Measurements from ENCODE around the gene MINDY4. TPM values are rescaled to one million over a fixed set of nuclear protein-coding genes. Genes with fewer than 3 reads are reported as not detected.

The MINDY4 gene
- total and polyA plus RNA-seq, 4 donors: 0.93 to 6.1 (median 1.9) TPM

- Histone ChIP-seq H3K9ac (ENCODE audit: low read depth in 1 of 2, low read length in 2 of 2) (no peak overlapping the region), H3K27ac (ENCODE audit: low read depth in 1 of 2, low read length in 2 of 2) (no peak overlapping the region), H3K9me3 (ENCODE audit: control insufficient read depth in 4 of 4, low read length in 3 of 4) (no peaks in the 10 kb centered on the region), H3K4me1 (ENCODE audit: control insufficient read depth in 4 of 4, insufficient read depth in 4 of 4, low read length in 3 of 4) (no peaks in the 10 kb centered on the region), H3K27me3 (ENCODE audit: control insufficient read depth in 4 of 4, insufficient read depth in 4 of 4, low read length in 3 of 4) (no peaks in the 10 kb centered on the region), H3K36me3 (ENCODE audit: control insufficient read depth in 4 of 4, insufficient read depth in 3 of 4, low read depth in 1 of 4, low read length in 3 of 4) (no peaks in the 10 kb centered on the region), H3K4me3 (ENCODE audit: low read depth in 1 of 3, low read length in 3 of 3) (no peak overlapping the region)
- peak; percentile 84 for DNase-seq (ENCODE audit: low spot score)
- whole genome bisulfite sequencing: 37% methylated on average over 14 of the region's 14 CpGs
- TF ChIP-seq TAF1 (conservative IDR thresholded peaks at IDR 0.05) (no peak), EGR1 (IDR thresholded peaks at IDR 0.05; ENCODE audit: low read depth in 2 of 2) (no peak), NR2F2 (IDR thresholded peaks at IDR 0.05) (no peak), CTCF (IDR thresholded peaks at IDR 0.05; ENCODE audit: low read depth, low read length, missing input control) (peak; percentile 96), FOXA2 (IDR thresholded peaks at IDR 0.05) (no peak), RXRA (IDR thresholded peaks at IDR 0.05) (no peak), HNF4A (conservative IDR thresholded peaks at IDR 0.05) (peak in 1 of 2 donors; percentile 11), RAD21 (IDR thresholded peaks at IDR 0.05) (peak; percentile 93 to 99), REST (IDR thresholded peaks at IDR 0.05) (no peak), ZBTB33 (IDR thresholded peaks at IDR 0.05) (no peak), MAX (IDR thresholded peaks at IDR 0.05) (no peak), JUND (IDR thresholded peaks at IDR 0.05) (no peak), SP1 (IDR thresholded peaks at IDR 0.05) (no peak), GABPA (IDR thresholded peaks at IDR 0.05 in 1 of 2, conservative IDR thresholded peaks at IDR 0.05 in 1 of 2) (no peak), YY1 (IDR thresholded peaks at IDR 0.05) (no peak), HNF4G (IDR thresholded peaks at IDR 0.05) (no peak), ATF3 (IDR thresholded peaks at IDR 0.05) (no peak), FOXA1 (IDR thresholded peaks at IDR 0.05) (no peak)
Measured at GRCh38 chr7:30740417-30741181, 30.6 kb upstream of the MINDY4 start.
